ENCODE results near the gene REPS1. TPM values are rescaled to one million over a fixed set of nuclear protein-coding genes. Genes with fewer than 3 reads are reported as not detected.
A peak's percentile ranks its signal among the peaks of the same experiment; 100 is the strongest.

The REPS1 gene
- total and polyA plus RNA-seq, 2 of the 13 experiments (the other 11 are each of a cell fraction or from before 2014, with no cell fraction given), result 36.4 to 38.3 TPM

GRCh38 chr6:138987643-138988468, at the start of gene REPS1 (continued):
- TF ChIP-seq DDIT3 (CRISPR knock-in tag; IDR thresholded peaks at IDR 0.05) (no peak), ZBTB7B (CRISPR knock-in tag; IDR thresholded peaks at IDR 0.05) (peak; percentile 100), ZNF850 (CRISPR knock-in tag; conservative IDR thresholded peaks at IDR 0.05) (no peak), HIVEP1 (CRISPR knock-in tag; IDR thresholded peaks at IDR 0.05) (peak; percentile 79; the same call in 1 of the 2 replicates), REST (IDR thresholded peaks at IDR 0.05; ENCODE audit: borderline replicate concordance in 1 of 2, low read depth in 1 of 2, low read length in 2 of 2) (no peak; a peak in 1 of 4 replicates), ZNF33B (CRISPR knock-in tag; IDR thresholded peaks at IDR 0.05) (no peak), THAP7 (CRISPR knock-in tag; IDR thresholded peaks at IDR 0.05) (peak; percentile 90), CAMTA2 (CRISPR knock-in tag; IDR thresholded peaks at IDR 0.05; ENCODE audit: borderline replicate concordance) (peak; percentile 60), ZHX2 (IDR thresholded peaks at IDR 0.05; ENCODE audit: low read depth) (peak; percentile 37; the same call in 1 of the 2 replicates), ZHX2 (CRISPR knock-in tag; IDR thresholded peaks at IDR 0.05; ENCODE audit: borderline replicate concordance) (0 out of 2 replicates have a peak, but pooled peaks have one; percentile 56), SOX13 (IDR thresholded peaks at IDR 0.05) (no peak), SOX13 (CRISPR knock-in tag; conservative IDR thresholded peaks at IDR 0.05 in 1 of 2, IDR thresholded peaks at IDR 0.05 in 1 of 2) (peak in 1 of 2 experiments; percentile 84; a peak in 2 of 4 replicates), HMG20A (CRISPR knock-in tag; IDR thresholded peaks at IDR 0.05; ENCODE audit: borderline replicate concordance) (peak; percentile 44; the same call in 1 of the 2 replicates), ZNF83 (CRISPR knock-in tag; IDR thresholded peaks at IDR 0.05; ENCODE audit: borderline replicate concordance) (peak; percentile 79)
